ENCODE results near the gene EHD1.

Gene EHD1

GRCh38 chr11:64857485-64857884, 20.9 kb downstream of the EHD1 start:
- no peak for DNase-seq (ENCODE audit: insufficient read length, low spot score)
- no peak for FAIRE-seq
- no peak for TF ChIP-seq POLR2A (IDR thresholded peaks at IDR 0.05; ENCODE audit: low read depth, low read length)

- no peak for TF ChIP-seq POLR2A (IDR thresholded peaks at IDR 0.05; ENCODE audit: low read depth, low read length)
- DNase-seq (ENCODE audit: insufficient read length, low spot score) (peak; percentile 89), FAIRE-seq (no peak)
Measured at GRCh38 chr11:64856382-64857227, 21.8 kb downstream of the EHD1 start.

- no peak for DNase-seq (ENCODE audit: insufficient read length, low spot score)
- TF ChIP-seq POLR2A (IDR thresholded peaks at IDR 0.05; ENCODE audit: low read depth, low read length): no peak
- no peak for FAIRE-seq
Measured at GRCh38 chr11:64855596-64856304, 22.7 kb downstream of the EHD1 start.

- no peak for FAIRE-seq
- TF ChIP-seq POLR2A (IDR thresholded peaks at IDR 0.05; ENCODE audit: low read depth, low read length): no peak
- peak; percentile 95 for DNase-seq (ENCODE audit: insufficient read length, low spot score)
Measured at GRCh38 chr11:64854534-64855502, 23.6 kb downstream of the EHD1 start.

- TF ChIP-seq POLR2A (IDR thresholded peaks at IDR 0.05; ENCODE audit: low read depth, low read length): no peak
- no peak for DNase-seq (ENCODE audit: insufficient read length, low spot score)
- FAIRE-seq: no peak
Measured at GRCh38 chr11:64854157-64854533, 24.3 kb downstream of the EHD1 start.

GRCh38 chr11:64853709-64854108, 24.7 kb downstream of the EHD1 start:
- no peak for DNase-seq (ENCODE audit: insufficient read length, low spot score)
- TF ChIP-seq POLR2A (IDR thresholded peaks at IDR 0.05; ENCODE audit: low read depth, low read length): no peak
- no peak for FAIRE-seq

- TF ChIP-seq POLR2A (IDR thresholded peaks at IDR 0.05; ENCODE audit: low read depth, low read length): no peak
- DNase-seq (ENCODE audit: insufficient read length, low spot score): no peak
- FAIRE-seq: no peak
Measured at GRCh38 chr11:64852804-64853509, 25.5 kb downstream of the EHD1 start.

- FAIRE-seq (no peak), DNase-seq (ENCODE audit: insufficient read length, low spot score) (no peak)
- no peak for TF ChIP-seq POLR2A (IDR thresholded peaks at IDR 0.05; ENCODE audit: low read depth, low read length)
Measured at GRCh38 chr11:64851831-64852351, 26.5 kb downstream of the EHD1 start.

GRCh38 chr11:64850979-64851567, 27.3 kb downstream of the EHD1 start:
- TF ChIP-seq POLR2A (IDR thresholded peaks at IDR 0.05; ENCODE audit: low read depth, low read length): no peak
- FAIRE-seq (no peak), DNase-seq (ENCODE audit: insufficient read length, low spot score) (no peak)

GRCh38 chr11:64849598-64850356, 28.6 kb downstream of the EHD1 start:
- DNase-seq (ENCODE audit: insufficient read length, low spot score) (no peak), FAIRE-seq (no peak)
- no peak for TF ChIP-seq POLR2A (IDR thresholded peaks at IDR 0.05; ENCODE audit: low read depth, low read length)

- DNase-seq (ENCODE audit: insufficient read length, low spot score): no peak
- TF ChIP-seq POLR2A (IDR thresholded peaks at IDR 0.05; ENCODE audit: low read depth, low read length): no peak
- no peak for FAIRE-seq
Measured at GRCh38 chr11:64848826-64849597, 29.4 kb downstream of the EHD1 start.

All from H54 (cell line).